Right renal cortex interstitium (tissue), 3 donors: ENCODE data around the gene KDR. TPM values are rescaled to one million over a fixed set of nuclear protein-coding genes. Genes with fewer than 3 reads are reported as not detected.

Experiments
- DNase-seq, 3 donors: peaks; one replicate each; pipeline ENCODE4 v3.0.0-alpha.2; 2013; ENCODE audit warnings: low read depth in 3 of 3, low spot score in 2 of 3
- polyA plus RNA-seq, 3 donors: library from polyadenylated mRNA; unstranded; fragments of 120-200 nt; gene quantifications; one replicate each; pipeline ENCODE4 v1.2.1, GENCODE V29; 2013; ENCODE audit not compliant: insufficient read length in 3 of 3

The KDR gene
- polyA plus RNA-seq, 3 donors, result 61.0 to 71.6 (median 67.9) TPM

GRCh38 chr4:55082756-55083155 is 42.6 kb downstream of the KDR start:
- no peak for DNase-seq

- no peak for DNase-seq
Measured at GRCh38 chr4:55080174-55080865, 45.1 kb downstream of the KDR start.

- DNase-seq, result no peak
Measured at GRCh38 chr4:55079451-55080173, 45.8 kb downstream of the KDR start.

- DNase-seq, result no peak
Measured at GRCh38 chr4:55078987-55079386, 46.4 kb downstream of the KDR start.

GRCh38 chr4:55077577-55077976 is 47.8 kb downstream of the KDR start:
- DNase-seq, result no peak

- no peak for DNase-seq
Measured at GRCh38 chr4:55075823-55076716, 49.3 kb downstream of the KDR start.

GRCh38 chr4:55075376-55075775 is 50.0 kb downstream of the KDR start:
- DNase-seq, result no peak

- no peak for DNase-seq
Measured at GRCh38 chr4:55074386-55074785, 51.0 kb downstream of the KDR start.

GRCh38 chr4:55071951-55072350 is 53.4 kb downstream of the KDR start:
- no peak for DNase-seq

- DNase-seq, result no peak
Measured at GRCh38 chr4:55069248-55069647, 56.1 kb downstream of the KDR start.

GRCh38 chr4:55068522-55068921 is 56.9 kb downstream of the KDR start:
- DNase-seq, result no peak

- no peak for DNase-seq
Measured at GRCh38 chr4:55066018-55066417, 59.4 kb downstream of the KDR start.

- DNase-seq, result no peak
Measured at GRCh38 chr4:55055529-55055928, 69.9 kb downstream of the KDR start.

GRCh38 chr4:55051532-55051931 is 73.9 kb downstream of the KDR start:
- DNase-seq, result no peak

GRCh38 chr4:55050418-55050950 is 74.9 kb downstream of the KDR start:
- DNase-seq, result no peak

GRCh38 chr4:55038176-55038890 is 87.1 kb downstream of the KDR start:
- DNase-seq, result no peak

GRCh38 chr4:55037728-55038127 is 87.7 kb downstream of the KDR start:
- DNase-seq, result no peak

- DNase-seq, result no peak
Measured at GRCh38 chr4:55036405-55036804, 89.0 kb downstream of the KDR start.

- no peak for DNase-seq
Measured at GRCh38 chr4:55035892-55036291, 89.5 kb downstream of the KDR start.

- no peak for DNase-seq
Measured at GRCh38 chr4:55033296-55033695, 92.1 kb downstream of the KDR start.
